Measurements from ENCODE around the gene TMEM181. TPM values are rescaled to one million over a fixed set of nuclear protein-coding genes. Genes with fewer than 3 reads are reported as not detected.

Gene TMEM181, protein sequence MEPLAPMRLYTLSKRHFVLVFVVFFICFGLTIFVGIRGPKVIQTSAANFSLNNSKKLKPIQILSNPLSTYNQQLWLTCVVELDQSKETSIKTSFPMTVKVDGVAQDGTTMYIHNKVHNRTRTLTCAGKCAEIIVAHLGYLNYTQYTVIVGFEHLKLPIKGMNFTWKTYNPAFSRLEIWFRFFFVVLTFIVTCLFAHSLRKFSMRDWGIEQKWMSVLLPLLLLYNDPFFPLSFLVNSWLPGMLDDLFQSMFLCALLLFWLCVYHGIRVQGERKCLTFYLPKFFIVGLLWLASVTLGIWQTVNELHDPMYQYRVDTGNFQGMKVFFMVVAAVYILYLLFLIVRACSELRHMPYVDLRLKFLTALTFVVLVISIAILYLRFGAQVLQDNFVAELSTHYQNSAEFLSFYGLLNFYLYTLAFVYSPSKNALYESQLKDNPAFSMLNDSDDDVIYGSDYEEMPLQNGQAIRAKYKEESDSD
- 35.9 and 47.9 TPM in 2 replicates for total RNA-seq

DNA sequence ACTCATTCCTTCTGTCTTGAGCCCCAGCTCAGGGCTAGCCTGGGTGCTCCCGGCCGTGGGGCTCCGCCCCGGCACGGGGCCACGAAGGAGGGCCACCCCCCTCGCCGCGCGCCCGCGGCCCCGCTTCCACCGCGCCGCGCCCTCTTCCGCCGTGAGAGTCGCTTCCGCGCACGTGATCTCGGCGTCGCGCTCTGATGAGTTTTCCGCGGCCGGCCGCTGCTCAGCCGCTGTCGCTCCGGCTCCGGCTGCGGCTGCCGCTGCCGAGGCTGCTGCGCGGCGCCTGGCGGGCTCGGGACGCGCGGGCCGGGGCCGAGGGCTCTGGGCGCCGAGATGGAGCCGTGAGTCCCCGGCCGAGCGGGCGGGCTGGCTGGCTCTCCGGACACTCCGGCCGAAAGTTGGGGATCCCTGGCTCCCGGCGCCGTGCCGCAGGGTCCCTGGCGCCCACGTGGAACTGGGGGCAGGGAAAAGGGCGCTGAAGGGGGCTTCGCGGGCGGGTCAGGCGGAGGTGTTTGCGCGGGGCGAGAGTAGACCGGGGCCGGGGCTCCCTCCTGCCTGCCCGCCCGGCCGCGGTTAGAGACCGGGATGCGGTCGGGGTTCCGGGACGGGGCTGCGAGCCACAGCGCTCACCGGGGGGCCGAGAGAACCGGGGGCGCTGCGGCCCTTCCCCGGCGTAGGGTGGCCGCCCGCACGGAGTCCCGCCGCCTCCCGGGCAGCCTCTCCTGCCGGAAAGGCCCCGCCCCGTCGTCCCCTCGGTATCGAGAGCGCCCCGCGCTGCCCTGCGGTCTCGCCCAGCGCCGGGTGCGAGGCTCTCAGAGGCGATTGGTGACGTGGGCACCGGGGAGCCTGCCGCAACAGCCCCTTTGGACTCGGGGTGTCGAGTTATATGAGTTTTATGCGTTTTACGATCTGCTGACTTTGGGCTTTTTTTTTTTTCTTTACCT is at the start of gene TMEM181:
TSS of gene TMEM181 (plus strand) at position 197 of the 941 bp plus-strand sequence. CDS start at position 331, 134 bp downstream.

DNA sequence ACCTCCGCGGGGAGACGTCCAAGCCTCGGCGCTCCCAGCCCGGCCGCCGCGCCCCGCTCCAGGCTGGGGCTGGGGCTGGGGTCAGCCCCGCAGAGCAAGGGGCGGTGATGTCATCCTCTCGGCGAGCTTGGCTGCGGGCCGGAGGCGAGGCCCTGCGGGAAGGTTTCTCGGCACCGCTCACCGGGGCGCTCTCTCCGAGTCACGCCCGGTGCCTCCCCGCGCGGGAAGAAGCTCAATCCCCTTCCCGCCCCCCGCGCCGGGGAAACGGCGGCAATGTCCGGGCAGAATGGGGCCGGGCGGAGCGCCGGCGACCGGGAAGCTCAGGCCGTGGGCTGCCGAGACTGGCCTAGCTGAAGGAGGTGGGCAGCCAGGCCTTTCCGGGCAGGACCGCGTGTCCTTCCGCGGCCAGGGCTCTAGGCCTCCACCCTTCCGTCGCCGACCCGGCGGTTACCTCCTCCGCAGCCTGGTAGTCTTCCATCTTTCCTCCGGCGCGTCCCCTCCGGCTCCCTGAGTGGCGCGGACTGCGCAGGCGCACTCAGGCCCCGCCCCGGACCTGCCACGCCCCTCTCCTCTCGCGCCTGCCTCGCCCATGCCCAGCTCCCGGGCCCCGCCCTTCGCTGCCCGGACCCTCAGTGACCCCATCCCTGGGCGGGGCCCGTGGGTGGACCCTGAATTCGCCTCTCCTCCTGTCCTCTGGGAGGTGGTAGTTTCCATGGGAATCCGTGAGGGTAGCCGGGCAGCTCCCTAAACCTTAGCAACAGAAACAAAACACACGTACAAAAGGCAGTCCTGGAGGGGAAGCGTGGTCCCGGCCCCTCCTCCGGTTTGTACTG is 84.6 kb downstream of the TMEM181 start, which contains the start of gene DYNLT1:
TSS of gene DYNLT1 (minus strand) at position 513 of the 833 bp plus-strand sequence. CDS start at position 478, 35 bp downstream.

DNA sequence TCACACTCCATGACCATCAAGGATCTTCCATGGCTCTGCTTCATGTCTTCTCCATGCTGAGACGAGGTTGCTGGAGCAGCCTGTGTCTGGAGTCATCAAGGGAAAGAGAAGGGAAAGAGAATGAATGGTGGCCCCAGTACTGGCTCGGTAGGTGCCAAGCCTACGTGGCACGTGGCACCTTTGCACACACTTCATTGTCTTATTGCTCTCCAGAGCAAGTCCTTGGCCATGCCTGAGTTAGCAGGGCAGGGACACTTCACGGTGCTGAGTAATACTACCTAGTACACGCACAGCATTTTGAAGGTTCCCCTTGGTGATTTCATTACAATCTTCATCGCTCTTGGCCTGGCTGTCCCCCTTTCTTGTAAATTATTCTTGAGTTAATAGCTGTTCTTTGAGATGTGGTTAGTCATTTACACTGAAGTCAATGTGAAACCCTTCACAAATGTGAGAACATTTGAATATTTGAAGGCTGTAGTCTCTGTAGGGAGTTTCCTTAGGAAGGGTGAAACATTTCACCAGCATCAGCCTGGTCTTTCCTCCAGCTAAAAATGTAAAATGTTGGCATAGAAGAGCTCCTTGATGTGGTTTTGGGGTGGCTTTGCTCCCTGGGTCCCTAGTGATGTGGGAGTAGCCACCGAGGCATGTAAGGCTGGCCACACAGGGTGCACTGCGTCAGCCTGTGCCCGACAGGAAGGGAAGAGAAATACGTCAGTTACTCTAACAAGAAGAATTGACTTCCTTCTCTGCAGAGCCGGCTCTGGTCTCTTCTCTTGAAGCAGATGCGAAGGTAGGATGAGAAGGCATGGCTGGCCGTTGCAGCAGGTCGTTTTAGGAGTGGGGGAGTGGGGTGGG is 89.6 kb downstream of the TMEM181 start, which contains the start of gene SYTL3:
TSS of gene SYTL3 (plus strand) at position 766 of the 855 bp plus-strand sequence. CDS start 13,215 bp downstream, outside the sequence.

Other genes starting within 250 kb of the TMEM181 start
- 74.9 and 120 TPM in 2 replicates for gene TULP4, start 247.6 kb upstream of the TMEM181 start, total RNA-seq
- 86.8 and 97.4 TPM in 2 replicates for gene DYNLT1, start 84.7 kb downstream of the TMEM181 start, total RNA-seq
- gene SYTL3, start 90.0 kb downstream of the TMEM181 start, total RNA-seq = 0.76 and 0.77 TPM in 2 replicates